Calu3 (cell line): ENCODE measurements around the gene ALPK3. TPM values are rescaled to one million over a fixed set of nuclear protein-coding genes. Genes with fewer than 3 reads are reported as not detected.

Experiments
- BruUV-seq: library from RNA; stranded (reverse); fragments of 400-500 nt; replicated peaks from 2 replicates; lab custom pipeline; 2021; lab: Mats Ljungman, UMichigan
- CTCF ChIA-PET: fragments of 300-600 bp; sonication (Branson Sonifier 250); formaldehyde crosslinking; loops from one replicate; lab custom pipeline; 2022; ENCODE audit warnings: antibody characterized with exemption; lab: Charles Lee
- DNase-seq: peaks from one replicate; pipeline ENCODE4 v3.0.0; 2022
- H3K27ac Mint-ChIP-seq: one replicate; pipeline ENCODE4 v1.8.0; 2022; ENCODE audit warnings: mixed read lengths; ENCODE audit not compliant: unreplicated experiment
- H3K27me3 Mint-ChIP-seq: one replicate; pipeline ENCODE4 v1.8.0; 2022; ENCODE audit warnings: mixed read lengths; ENCODE audit not compliant: unreplicated experiment
- H3K36me3 Mint-ChIP-seq: one replicate; pipeline ENCODE4 v1.8.0; 2022; ENCODE audit warnings: mild to moderate bottlenecking, moderate library complexity, mixed read lengths; ENCODE audit not compliant: insufficient read depth, unreplicated experiment
- H3K4me1 Mint-ChIP-seq: one replicate; pipeline ENCODE4 v1.8.0; 2022; ENCODE audit warnings: mild to moderate bottlenecking, low read depth, mixed read lengths; ENCODE audit not compliant: unreplicated experiment
- H3K4me3 Mint-ChIP-seq: one replicate; pipeline ENCODE4 v1.8.0; 2022; ENCODE audit warnings: mild to moderate bottlenecking, low read depth, moderate library complexity, mixed read lengths; ENCODE audit not compliant: unreplicated experiment
- H3K9me3 Mint-ChIP-seq: one replicate; pipeline ENCODE4 v1.8.0; 2022; ENCODE audit warnings: low read depth, mixed read lengths; ENCODE audit not compliant: unreplicated experiment
- intact Hi-C: fragments of 100-400 bp; cut with micrococcal nuclease; formaldehyde crosslinking; loops from one replicate; pipeline ENCODE4 v1.10.0; 2022; ENCODE audit not compliant: unreplicated experiment
- total RNA-seq: library from RNA; stranded (reverse); gene quantifications from 2 replicates; pipeline ENCODE4 v1.2.3, GENCODE V29; 2022
- TF ChIP-seq, protein P1 (sequence below): fragments of 200-600 bp; IDR thresholded peaks from one replicate; pipeline ENCODE4 v1.8.0; 2022; ENCODE audit warnings: antibody characterized with exemption; ENCODE audit not compliant: unreplicated experiment

ALPK3 gene
- total RNA-seq, 1 experiment from 2014 or later: 4.6 TPM

DNA sequence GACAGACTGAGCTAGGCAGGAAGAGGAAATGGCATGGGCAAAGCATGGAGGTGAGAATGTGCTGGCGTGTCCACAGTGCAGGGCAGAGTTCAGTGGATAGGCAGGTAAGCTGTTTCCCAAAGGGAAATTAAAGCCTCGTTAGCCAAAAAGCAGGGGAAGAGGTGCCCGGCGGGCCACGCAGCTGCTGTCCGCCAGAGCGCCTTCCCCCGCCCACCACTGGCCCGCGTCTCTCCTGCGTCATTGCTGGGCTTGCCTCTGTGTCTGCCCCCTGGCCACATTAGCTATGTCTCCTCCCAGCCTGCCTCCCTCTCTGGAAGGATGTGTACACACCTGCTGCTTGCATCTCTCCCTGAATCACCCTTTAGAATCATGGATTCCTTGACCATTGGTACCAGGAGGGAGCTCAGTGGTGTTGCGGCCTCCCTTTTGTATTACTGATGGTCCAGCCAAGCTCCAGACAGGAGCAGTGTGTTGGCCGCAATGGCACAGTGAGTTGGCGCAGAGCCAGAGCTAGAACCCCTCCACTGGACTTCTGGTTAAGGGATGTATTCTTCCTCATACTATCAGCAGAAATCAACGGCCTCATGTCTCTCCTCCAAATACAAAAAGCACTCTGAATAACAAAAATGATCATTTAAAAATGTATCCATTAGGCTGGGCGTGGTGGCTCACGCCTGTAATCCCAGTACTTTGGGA, 93.9 kb downstream of the ALPK3 start:
- Mint-ChIP-seq H3K36me3 (peaks cover 19% of the 10 kb centered on the region), H3K27ac (peak overlapping the region; percentile 99), H3K27me3 (no peaks in the 10 kb centered on the region), H3K4me3 (peak overlapping the region; percentile 54), H3K9me3 (peaks cover 5% of the 10 kb centered on the region), H3K4me1 (peaks cover 56% of the 10 kb centered on the region)
- intact Hi-C loops: no loop called here
- CTCF ChIA-PET: interaction anchor here (1.6 kb wide), 1 partner anchor 70 kb away, joined by 6 read pairs; no protein-coding TSS in a partner anchor
- TF ChIP-seq, protein P1, sequence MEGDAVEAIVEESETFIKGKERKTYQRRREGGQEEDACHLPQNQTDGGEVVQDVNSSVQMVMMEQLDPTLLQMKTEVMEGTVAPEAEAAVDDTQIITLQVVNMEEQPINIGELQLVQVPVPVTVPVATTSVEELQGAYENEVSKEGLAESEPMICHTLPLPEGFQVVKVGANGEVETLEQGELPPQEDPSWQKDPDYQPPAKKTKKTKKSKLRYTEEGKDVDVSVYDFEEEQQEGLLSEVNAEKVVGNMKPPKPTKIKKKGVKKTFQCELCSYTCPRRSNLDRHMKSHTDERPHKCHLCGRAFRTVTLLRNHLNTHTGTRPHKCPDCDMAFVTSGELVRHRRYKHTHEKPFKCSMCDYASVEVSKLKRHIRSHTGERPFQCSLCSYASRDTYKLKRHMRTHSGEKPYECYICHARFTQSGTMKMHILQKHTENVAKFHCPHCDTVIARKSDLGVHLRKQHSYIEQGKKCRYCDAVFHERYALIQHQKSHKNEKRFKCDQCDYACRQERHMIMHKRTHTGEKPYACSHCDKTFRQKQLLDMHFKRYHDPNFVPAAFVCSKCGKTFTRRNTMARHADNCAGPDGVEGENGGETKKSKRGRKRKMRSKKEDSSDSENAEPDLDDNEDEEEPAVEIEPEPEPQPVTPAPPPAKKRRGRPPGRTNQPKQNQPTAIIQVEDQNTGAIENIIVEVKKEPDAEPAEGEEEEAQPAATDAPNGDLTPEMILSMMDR: no peak
- DNase-seq: no peak
- no TSS peak for BruUV-seq

DNA sequence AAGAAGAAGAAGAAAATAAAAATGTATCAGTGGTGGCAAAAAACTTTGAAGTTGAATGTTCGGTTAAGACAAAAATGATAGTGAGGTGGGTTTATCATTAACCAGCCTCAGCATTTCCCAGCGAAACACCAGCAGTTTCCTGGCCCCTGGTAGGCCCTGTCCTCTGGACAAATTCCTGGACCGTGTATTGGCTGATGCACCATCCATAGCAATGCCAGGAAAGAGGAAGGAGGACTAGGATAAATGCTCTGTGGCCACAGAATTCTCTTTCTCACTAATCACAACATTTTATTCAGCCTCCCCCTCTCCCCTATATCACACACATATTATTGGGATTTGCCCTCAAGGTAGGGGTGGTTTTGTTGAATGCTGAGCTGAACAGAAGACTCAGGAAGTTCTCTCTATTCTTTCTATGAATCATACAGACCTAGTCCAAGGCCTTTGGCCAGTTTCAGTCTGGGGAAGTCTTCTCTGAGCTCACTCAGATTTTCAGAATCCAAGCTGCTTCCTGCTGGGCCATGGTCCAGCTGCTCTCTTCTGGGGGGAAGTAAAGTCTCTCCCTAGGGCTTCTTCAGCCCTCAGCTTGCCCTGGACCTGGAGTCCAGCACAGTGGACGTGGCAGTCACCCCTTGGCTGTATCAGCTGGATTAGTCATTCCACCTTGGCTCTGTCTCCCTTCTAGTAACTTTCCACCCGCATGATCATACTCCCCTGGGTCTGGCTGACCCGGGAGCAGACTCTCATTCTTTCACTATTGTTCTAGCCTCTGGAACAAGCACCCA, 94.9 kb downstream of the ALPK3 start:
- CTCF ChIA-PET: interaction anchor here (0.6 to 1.6 kb wide), 9 partner anchors 14 to 252 kb away, joined by 3 to 11 read pairs (median 5); partner anchors contain the start of gene SLC28A1
- H3K36me3 Mint-ChIP-seq: peaks cover 19% of the 10 kb centered on the region
- peaks cover 5% of the 10 kb centered on the region for H3K9me3 Mint-ChIP-seq
- H3K27ac Mint-ChIP-seq: peak overlapping the region; percentile 99
- intact Hi-C loops: loop anchor here (1.0 kb wide), 1 partner anchor 53 kb away; no protein-coding TSS in a partner anchor
- DNase-seq: peak; percentile 85
- H3K4me1 Mint-ChIP-seq: peaks cover 57% of the 10 kb centered on the region
- H3K4me3 Mint-ChIP-seq: peak overlapping the region; percentile 54
- TF ChIP-seq, protein P1: no peak
- no peaks in the 10 kb centered on the region for H3K27me3 Mint-ChIP-seq
- BruUV-seq: TSS peak; percentile 70

DNA sequence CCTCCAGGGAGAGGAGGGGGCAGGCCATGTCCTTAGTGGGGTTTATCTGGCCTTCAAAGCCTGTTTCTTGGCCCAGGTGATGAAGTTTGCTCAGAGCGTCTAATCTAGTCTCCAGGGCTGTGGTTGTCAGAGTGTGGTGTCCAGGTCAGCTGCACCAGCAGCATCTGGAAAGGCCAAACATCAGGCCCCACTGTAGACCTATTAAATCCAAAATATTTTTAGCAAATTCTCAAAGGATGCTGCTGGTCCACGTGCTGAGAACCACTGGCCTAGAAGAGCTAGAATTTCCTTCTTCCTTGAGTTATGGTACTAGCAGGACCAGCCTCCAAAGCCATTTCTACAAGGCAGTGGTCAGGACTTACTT, 96.2 kb downstream of the ALPK3 start:
- no peak overlapping the region for H3K4me3 Mint-ChIP-seq
- no peaks in the 10 kb centered on the region for H3K27me3 Mint-ChIP-seq
- H3K27ac Mint-ChIP-seq: peak overlapping the region; percentile 99
- no TSS peak for BruUV-seq
- CTCF ChIA-PET: interaction anchor here (1.5 kb wide), 1 partner anchor 15 kb away, joined by 10 read pairs; no protein-coding TSS in a partner anchor
- peaks cover 54% of the 10 kb centered on the region for H3K4me1 Mint-ChIP-seq
- peaks cover 5% of the 10 kb centered on the region for H3K9me3 Mint-ChIP-seq
- TF ChIP-seq, protein P1: no peak
- intact Hi-C loops: no loop called here
- peaks cover 19% of the 10 kb centered on the region for H3K36me3 Mint-ChIP-seq
- DNase-seq: no peak

DNA sequence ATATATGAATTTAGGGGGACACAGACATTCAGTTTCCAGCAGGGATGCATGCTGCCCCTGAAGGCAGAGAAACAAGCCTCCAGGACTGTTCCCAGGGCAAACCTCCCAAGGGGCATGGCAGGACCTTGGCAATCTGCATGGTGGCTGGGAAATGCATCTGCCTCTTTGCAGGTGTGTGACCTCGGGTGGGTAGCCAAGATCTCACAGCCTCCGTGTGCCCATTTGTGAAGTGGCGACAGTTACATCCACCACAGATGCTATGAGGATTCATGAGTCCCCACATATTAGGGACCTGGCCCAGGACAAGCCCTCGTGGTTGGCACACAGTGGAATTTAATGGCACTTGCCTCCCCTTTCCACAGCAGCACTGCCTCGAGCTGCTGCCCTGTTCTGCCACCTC, 97.2 kb downstream of the ALPK3 start:
- Mint-ChIP-seq H3K9me3 (peaks cover 5% of the 10 kb centered on the region), H3K4me3 (peak overlapping the region; percentile 36), H3K27me3 (no peaks in the 10 kb centered on the region), H3K27ac (peak overlapping the region; percentile 89), H3K4me1 (peaks cover 48% of the 10 kb centered on the region), H3K36me3 (peaks cover 19% of the 10 kb centered on the region)
- DNase-seq: no peak
- no TSS peak for BruUV-seq
- TF ChIP-seq, protein P1: no peak
- CTCF ChIA-PET: no interaction called here
- intact Hi-C loops: no loop called here
